Measurements from ENCODE around the gene SELENOM.

Gene SELENOM

DNA sequence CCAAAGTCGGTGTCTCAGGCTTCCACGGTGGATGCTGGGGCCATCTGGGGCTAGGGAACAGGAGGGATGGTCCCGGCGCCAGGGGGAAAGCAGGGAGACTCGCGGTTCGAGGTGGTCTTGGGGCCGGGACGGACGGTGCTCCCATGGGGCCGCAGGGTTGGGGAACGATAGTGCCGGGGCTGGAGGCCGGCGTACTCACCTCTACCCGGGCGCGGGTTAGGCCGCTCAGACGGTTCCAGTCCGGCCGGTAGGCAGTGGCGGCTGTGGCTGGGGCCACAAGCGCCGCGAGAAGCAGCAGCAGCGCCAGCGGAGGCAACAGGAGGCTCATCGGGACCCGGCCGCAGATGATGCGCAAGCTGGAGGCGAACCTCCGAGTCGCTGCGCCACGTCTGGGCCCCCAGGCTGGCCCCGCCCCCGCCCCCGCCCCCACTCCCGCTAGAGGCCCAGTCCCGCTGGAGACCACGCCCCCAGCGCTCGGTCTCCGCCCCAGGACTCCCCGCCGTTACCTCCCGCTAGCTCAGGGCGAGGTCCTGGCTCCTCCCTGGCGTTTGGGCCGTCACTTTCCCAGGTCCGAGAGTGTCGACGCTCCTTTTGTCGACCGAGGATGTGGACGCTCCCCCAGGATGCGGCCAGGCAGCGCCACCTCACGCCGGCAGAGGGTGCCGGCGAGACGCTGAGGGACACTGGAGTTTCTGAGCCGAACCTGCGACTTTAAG lies at the start of gene SELENOM:
TSS of gene SELENOM (minus strand) at position 391 of the 716 bp plus-strand sequence. CDS start at position 328, 63 bp downstream.
- Mint-ChIP-seq H3K9me3 (no peaks in the 10 kb centered on the region), H3K27ac (peak within 1 kb of the TSS; percentile 62), H3K4me3 (peak within 1 kb of the TSS; percentile 99), H3K4me1 (peaks cover 23% of the 10 kb centered on the region), H3K36me3 (no peaks in the 10 kb centered on the region), H3K27me3 (no peaks in the 10 kb centered on the region)

DNA sequence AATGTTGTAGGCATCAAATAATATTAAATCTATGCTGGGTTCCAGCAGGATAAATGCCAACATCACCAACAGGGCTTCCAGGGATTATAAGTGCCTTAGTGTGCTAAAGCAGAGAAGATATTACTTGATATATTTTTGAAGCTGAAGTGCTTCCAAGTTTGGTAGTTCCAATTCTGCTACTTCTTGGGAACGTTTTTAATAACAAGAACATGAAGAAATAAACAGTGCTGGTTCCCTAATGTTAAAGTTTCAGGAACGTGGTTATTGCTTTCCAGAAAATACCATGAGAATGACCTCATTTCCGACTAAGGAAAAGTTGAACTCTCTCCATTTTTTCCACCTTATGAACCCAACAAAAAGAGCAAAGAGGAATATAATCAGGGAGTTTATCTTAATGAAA lies 48.1 kb upstream of the SELENOM start:
- Mint-ChIP-seq H3K27ac (no peak overlapping the region), H3K27me3 (no peaks in the 10 kb centered on the region), H3K4me1 (peaks cover 11% of the 10 kb centered on the region), H3K36me3 (no peaks in the 10 kb centered on the region), H3K4me3 (no peak overlapping the region), H3K9me3 (no peaks in the 10 kb centered on the region)

DNA sequence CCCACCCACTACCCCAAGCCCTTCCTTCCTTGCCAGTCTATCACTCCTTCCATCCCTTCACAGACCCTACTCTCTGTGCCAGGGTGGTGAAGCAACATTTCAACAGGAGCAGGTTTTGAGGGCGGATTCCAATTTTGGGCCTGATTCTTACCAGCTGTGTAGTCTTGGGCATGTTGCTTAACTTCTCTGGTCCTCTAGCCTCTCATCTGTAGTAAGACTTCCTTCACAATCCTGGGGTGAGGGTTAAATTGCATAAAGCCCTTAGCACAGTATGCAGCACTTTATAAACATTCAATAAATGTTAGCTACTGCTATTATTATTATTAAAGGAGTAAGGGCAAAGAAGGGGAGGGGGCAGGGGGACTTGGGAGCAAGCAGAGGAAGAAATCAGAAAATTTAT lies 47.6 kb upstream of the SELENOM start:
- Mint-ChIP-seq H3K9me3 (no peaks in the 10 kb centered on the region), H3K27me3 (no peaks in the 10 kb centered on the region), H3K4me3 (no peak overlapping the region), H3K4me1 (peaks cover 9% of the 10 kb centered on the region), H3K27ac (no peak overlapping the region), H3K36me3 (no peaks in the 10 kb centered on the region)

GRCh38 chr22:31153357-31153756 lies 46.0 kb upstream of the SELENOM start:
- Mint-ChIP-seq H3K4me1 (no peaks in the 10 kb centered on the region), H3K9me3 (no peaks in the 10 kb centered on the region), H3K36me3 (no peaks in the 10 kb centered on the region), H3K27me3 (no peaks in the 10 kb centered on the region), H3K4me3 (no peak overlapping the region), H3K27ac (no peak overlapping the region)

- Mint-ChIP-seq H3K9me3 (no peaks in the 10 kb centered on the region), H3K27ac (no peak overlapping the region), H3K4me1 (no peaks in the 10 kb centered on the region), H3K36me3 (no peaks in the 10 kb centered on the region), H3K27me3 (no peaks in the 10 kb centered on the region), H3K4me3 (no peak overlapping the region)
These were observed 44.5 kb upstream of the SELENOM start for GRCh38 chr22:31151872-31152271.

DNA sequence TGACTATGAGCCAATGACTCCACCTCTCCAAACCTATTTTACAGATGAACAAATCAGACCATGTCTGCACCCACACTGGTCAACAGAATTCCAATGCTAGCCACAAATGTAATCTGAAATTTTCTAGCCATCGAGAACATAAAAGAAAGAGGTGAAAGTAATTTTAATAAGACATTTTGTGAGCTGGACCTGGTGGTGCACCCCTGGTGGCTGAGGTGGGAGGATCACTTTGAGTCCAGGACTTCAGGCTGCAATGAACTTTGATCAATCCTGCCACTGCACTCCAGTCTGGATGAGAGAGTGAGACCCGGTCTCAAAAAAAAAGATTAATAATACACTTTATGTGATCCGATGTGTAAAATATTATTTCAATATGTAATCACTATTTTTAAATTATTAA lies 43.2 kb upstream of the SELENOM start:
- Mint-ChIP-seq H3K4me3 (no peak overlapping the region), H3K27me3 (no peaks in the 10 kb centered on the region), H3K36me3 (no peaks in the 10 kb centered on the region), H3K4me1 (no peaks in the 10 kb centered on the region), H3K27ac (no peak overlapping the region), H3K9me3 (no peaks in the 10 kb centered on the region)

- H3K4me3 Mint-ChIP-seq = no peak overlapping the region
- H3K36me3 Mint-ChIP-seq = peaks cover 2% of the 10 kb centered on the region
- H3K27me3 Mint-ChIP-seq = no peaks in the 10 kb centered on the region
- H3K27ac Mint-ChIP-seq = no peak overlapping the region
- peaks cover 5% of the 10 kb centered on the region for H3K9me3 Mint-ChIP-seq
- H3K4me1 Mint-ChIP-seq = peaks cover 2% of the 10 kb centered on the region
These were observed 41.7 kb upstream of the SELENOM start for GRCh38 chr22:31148953-31149627.

DNA sequence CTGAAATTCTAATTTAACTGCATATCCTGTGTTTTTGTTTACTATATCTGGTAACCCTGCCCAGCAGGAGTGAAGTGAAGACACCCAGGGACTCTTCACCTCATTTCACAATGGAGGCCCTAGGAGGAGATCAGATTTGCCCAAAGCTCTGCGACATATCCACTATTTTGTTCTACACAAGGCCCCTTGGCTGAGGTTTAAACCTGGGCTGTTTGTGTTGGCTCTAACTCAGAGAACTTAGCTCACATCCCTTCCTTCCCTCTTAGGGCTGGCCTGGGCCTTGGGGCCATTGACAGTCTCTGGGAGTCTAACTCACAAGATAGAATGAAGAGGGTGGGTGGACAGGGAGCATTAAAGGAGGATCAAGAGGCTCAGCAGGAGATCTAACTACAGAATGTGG lies 41.1 kb upstream of the SELENOM start:
- H3K36me3 Mint-ChIP-seq = peaks cover 2% of the 10 kb centered on the region
- no peak overlapping the region for H3K27ac Mint-ChIP-seq
- no peaks in the 10 kb centered on the region for H3K27me3 Mint-ChIP-seq
- H3K9me3 Mint-ChIP-seq = peaks cover 5% of the 10 kb centered on the region
- peaks cover 6% of the 10 kb centered on the region for H3K4me1 Mint-ChIP-seq
- H3K4me3 Mint-ChIP-seq = no peak overlapping the region

DNA sequence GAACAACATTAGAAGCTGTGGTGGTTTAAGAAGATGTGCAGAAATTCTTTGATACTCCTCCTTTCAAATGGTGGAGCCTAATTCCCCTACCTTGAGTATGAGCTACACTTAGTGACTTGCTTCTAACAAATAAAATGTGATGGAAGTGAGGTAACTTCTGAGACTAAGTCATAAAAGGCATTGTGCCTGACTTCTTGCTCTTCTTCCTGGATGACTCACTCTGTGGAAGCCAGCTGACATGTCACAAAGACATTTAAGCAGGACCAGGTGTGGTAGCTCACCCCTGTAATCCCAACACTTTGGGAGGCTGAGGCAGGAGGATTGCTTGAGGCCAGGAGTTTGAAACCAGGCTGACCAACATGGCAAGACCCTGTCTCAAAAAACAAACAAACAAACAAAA lies 36.9 kb upstream of the SELENOM start:
- Mint-ChIP-seq H3K4me3 (no peak overlapping the region), H3K27me3 (no peaks in the 10 kb centered on the region), H3K27ac (no peak overlapping the region), H3K4me1 (peaks cover 6% of the 10 kb centered on the region), H3K9me3 (peaks cover 5% of the 10 kb centered on the region), H3K36me3 (peaks cover 2% of the 10 kb centered on the region)

- H3K27ac Mint-ChIP-seq = no peak overlapping the region
- peaks cover 5% of the 10 kb centered on the region for H3K9me3 Mint-ChIP-seq
- no peaks in the 10 kb centered on the region for H3K27me3 Mint-ChIP-seq
- H3K4me3 Mint-ChIP-seq = no peak overlapping the region
- peaks cover 6% of the 10 kb centered on the region for H3K4me1 Mint-ChIP-seq
- H3K36me3 Mint-ChIP-seq = peaks cover 2% of the 10 kb centered on the region
These were observed 36.2 kb upstream of the SELENOM start for GRCh38 chr22:31143537-31143936.

GRCh38 chr22:31143038-31143437 lies 35.7 kb upstream of the SELENOM start:
- Mint-ChIP-seq H3K9me3 (peaks cover 5% of the 10 kb centered on the region), H3K4me1 (peaks cover 6% of the 10 kb centered on the region), H3K27me3 (no peaks in the 10 kb centered on the region), H3K36me3 (peaks cover 2% of the 10 kb centered on the region), H3K4me3 (no peak overlapping the region), H3K27ac (no peak overlapping the region)

GRCh38 chr22:31142285-31142684 lies 34.9 kb upstream of the SELENOM start:
- Mint-ChIP-seq H3K27ac (no peak overlapping the region), H3K36me3 (peaks cover 2% of the 10 kb centered on the region), H3K9me3 (peaks cover 5% of the 10 kb centered on the region), H3K27me3 (no peaks in the 10 kb centered on the region), H3K4me1 (peaks cover 6% of the 10 kb centered on the region), H3K4me3 (no peak overlapping the region)

DNA sequence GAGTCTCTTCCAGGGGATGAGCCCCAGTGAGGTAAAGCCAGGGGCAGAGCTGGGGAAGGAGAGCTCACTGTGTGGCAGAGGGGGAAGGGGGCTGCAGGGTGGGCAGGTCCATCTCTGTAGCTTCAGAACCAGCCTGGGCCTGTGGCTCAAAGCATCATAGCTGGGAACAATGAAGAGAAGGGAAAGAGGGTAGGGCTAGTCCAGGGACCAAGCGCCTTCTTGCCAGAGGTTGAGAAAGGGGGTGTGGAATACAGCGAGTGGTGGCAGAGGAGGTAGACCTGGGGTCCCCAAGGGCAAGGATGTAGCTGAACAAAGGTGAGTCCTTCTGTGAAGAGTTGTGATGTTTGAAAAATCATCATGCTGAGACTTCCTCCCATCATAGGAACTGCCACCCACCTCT lies 34.2 kb upstream of the SELENOM start:
- no peak overlapping the region for H3K27ac Mint-ChIP-seq
- H3K36me3 Mint-ChIP-seq = peaks cover 2% of the 10 kb centered on the region
- H3K9me3 Mint-ChIP-seq = peaks cover 5% of the 10 kb centered on the region
- no peak overlapping the region for H3K4me3 Mint-ChIP-seq
- no peaks in the 10 kb centered on the region for H3K27me3 Mint-ChIP-seq
- H3K4me1 Mint-ChIP-seq = peaks cover 6% of the 10 kb centered on the region

GRCh38 chr22:31140746-31141145 lies 33.4 kb upstream of the SELENOM start:
- Mint-ChIP-seq H3K27ac (no peak overlapping the region), H3K27me3 (no peaks in the 10 kb centered on the region), H3K4me3 (no peak overlapping the region), H3K4me1 (peaks cover 6% of the 10 kb centered on the region), H3K36me3 (peaks cover 2% of the 10 kb centered on the region), H3K9me3 (peaks cover 5% of the 10 kb centered on the region)

GRCh38 chr22:31139866-31140716 lies 32.7 kb upstream of the SELENOM start, which contains the start of gene PLA2G3:
Gene PLA2G3, minus strand, starts transcription at chr22:31140508. Its CDS starts 154 bp downstream, at chr22:31140354.
- Mint-ChIP-seq H3K4me1 (peaks cover 6% of the 10 kb centered on the region), H3K27ac (no peak within 1 kb of the TSS), H3K9me3 (peaks cover 3% of the 10 kb centered on the region), H3K36me3 (peaks cover 2% of the 10 kb centered on the region), H3K27me3 (no peaks in the 10 kb centered on the region), H3K4me3 (no peak within 1 kb of the TSS)

DNA sequence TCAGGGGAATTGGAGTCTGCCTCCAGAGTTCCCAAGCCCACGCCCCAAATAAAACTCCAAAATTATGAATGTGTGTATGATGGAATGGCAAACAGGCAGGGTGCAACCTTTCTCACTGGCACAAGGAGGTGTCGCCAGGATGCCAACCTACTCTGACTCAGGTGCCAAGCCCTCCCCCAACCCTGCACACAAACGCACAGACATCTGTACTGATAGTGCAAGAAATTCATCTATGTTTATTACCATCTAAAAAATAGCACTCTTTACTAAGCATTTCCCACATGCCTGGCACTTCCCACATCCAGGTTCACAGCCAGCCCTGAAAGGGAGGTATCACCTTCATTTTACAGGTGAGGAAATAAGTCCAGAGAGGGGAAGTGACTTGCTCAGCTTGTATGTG lies 31.7 kb upstream of the SELENOM start:
- Mint-ChIP-seq H3K27me3 (no peaks in the 10 kb centered on the region), H3K27ac (no peak overlapping the region), H3K4me3 (no peak overlapping the region), H3K9me3 (no peaks in the 10 kb centered on the region), H3K36me3 (no peaks in the 10 kb centered on the region), H3K4me1 (peaks cover 4% of the 10 kb centered on the region)
